Stimulated activated CD4-positive, alpha-beta T cell treated with anti-CD3 and anti-CD28 coated beads, TNF-alpha, amount 100 ng/mL, for 24 hours (primary cell): ENCODE measurements around the gene DPP3.
"Not testable (repeated sequence)": the region's sequence is repeated elsewhere in the genome, so short reads cannot be mapped to it uniquely, and the experiment has no call there.

ENCODE experiments used
- DNase-seq, 3 experiments: peaks; one replicate each; pipeline ENCODE4 v3.0.0-alpha.2; 2020; ENCODE audit warnings: low read depth in 3 of 3

Gene DPP3

GRCh38 chr11:66532784-66533183, 52.5 kb downstream of the DPP3 start:
- no peak for DNase-seq

GRCh38 chr11:66539170-66539869, 59.1 kb downstream of the DPP3 start:
- DNase-seq, result no peak

GRCh38 chr11:66539870-66540213, 59.6 kb downstream of the DPP3 start:
- DNase-seq, result no peak

- DNase-seq, result not testable (repeated sequence)
Measured at GRCh38 chr11:66540598-66540997, 60.4 kb downstream of the DPP3 start.

DNA sequence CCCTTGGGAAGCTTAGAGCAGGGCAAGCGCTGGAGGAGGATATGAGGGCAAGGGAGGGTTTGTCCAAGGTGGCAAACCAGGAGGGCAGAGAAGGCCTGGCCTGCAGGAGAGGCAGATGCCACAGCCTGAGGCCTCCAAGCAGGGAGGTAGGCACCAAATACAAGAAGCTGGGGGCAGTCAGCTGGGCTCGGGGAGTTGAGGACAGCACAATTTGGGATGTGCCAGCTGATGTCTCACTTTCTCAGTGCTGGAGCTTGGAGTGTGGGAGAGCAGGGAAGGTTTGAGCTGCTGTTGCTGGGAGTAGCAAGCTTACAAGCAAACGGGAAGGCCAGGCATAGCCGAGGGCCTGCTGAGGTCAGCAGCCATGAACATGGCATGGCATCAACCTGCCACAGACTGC, 61.7 kb downstream of the DPP3 start:
- no peak for DNase-seq

- DNase-seq, result no peak
Measured at GRCh38 chr11:66542362-66542761, 62.1 kb downstream of the DPP3 start.

GRCh38 chr11:66543263-66544107, 63.3 kb downstream of the DPP3 start:
- DNase-seq, result peak in 1 of 3 experiments; percentile 46

DNA sequence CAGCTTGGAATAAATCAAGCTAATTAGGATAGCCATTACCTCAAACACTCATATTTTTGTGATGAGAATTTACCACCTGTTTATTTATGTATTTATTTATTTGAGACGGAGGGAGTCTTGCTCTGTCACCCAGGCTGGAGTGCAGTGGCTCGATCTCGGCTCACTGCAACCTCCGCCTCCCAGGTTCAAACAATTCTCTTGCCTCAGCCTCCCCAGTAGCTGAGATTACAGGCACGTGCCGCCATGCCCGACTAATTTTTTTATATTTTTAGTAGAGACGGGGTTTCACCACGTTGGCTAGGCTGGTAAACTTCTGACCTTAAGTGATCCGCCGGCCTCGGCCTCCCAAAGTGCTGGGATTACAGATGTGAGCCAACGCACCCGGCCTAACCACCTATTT, 64.7 kb downstream of the DPP3 start:
- DNase-seq, result not testable (repeated sequence)

GRCh38 chr11:66545701-66546367, 65.6 kb downstream of the DPP3 start, which contains the start of gene ZDHHC24:
Gene ZDHHC24, minus strand, starts transcription at chr11:66546048. Its CDS starts 45 bp downstream, at chr11:66546003.
- peak; percentile 74 to 94 (median 75) for DNase-seq

DNA sequence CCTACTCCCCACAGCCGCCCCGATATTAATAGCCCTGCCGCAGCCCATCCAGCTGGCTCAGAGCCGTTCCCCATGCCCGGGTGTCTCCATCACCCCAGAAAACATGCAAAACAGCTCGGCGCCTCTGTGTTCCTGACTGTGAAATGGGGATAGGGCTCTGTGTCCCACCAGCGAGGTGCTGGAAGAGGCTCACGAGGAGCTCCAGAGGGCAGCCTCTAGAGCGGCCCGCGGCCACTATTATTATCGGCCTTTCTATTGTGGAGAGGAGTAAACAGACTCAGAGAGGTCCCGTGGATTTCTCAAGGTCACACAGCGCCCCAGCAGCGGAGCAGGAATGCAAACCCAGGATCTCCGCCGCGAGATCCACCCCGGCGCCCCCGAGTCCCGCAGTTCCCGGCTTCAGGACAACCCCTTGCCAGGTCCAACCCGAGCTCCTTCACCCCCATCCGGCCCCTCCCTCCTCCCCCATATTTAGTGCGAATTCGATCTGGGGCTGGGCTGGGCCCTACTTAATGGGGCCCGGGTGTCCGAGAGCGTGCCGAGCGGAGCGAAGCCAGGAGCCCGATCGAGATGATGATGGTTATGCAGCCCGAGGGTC, 66.2 kb downstream of the DPP3 start, which contains the start of gene ACTN3:
TSS of gene ACTN3 (plus strand) at position 536 of the 598 bp plus-strand sequence. CDS start at position 571, 35 bp downstream.
- no peak for DNase-seq

- DNase-seq, result no peak
Measured at GRCh38 chr11:66546966-66547661, 66.9 kb downstream of the DPP3 start.

DNA sequence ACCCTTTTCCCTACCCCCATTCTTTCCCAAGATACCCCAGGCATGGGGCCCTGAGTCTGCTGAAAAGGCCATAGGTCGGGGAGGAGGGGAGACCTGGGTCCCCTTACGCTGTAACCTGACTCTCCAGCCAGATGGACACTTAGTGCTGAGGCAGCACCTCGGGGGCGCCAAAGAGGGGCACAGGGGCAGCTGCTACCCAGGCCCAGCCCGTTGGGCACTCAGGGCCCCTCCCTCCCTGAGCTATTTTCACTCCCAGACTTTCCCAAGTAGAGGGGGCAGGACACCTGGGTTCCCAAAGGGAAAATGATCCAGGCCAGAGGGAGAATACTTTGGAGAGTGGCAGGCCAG, 67.4 kb downstream of the DPP3 start:
- no peak for DNase-seq

GRCh38 chr11:66548041-66548440, 67.8 kb downstream of the DPP3 start:
- DNase-seq, result no peak

- DNase-seq, result no peak
Measured at GRCh38 chr11:66548774-66549630, 68.8 kb downstream of the DPP3 start.

DNA sequence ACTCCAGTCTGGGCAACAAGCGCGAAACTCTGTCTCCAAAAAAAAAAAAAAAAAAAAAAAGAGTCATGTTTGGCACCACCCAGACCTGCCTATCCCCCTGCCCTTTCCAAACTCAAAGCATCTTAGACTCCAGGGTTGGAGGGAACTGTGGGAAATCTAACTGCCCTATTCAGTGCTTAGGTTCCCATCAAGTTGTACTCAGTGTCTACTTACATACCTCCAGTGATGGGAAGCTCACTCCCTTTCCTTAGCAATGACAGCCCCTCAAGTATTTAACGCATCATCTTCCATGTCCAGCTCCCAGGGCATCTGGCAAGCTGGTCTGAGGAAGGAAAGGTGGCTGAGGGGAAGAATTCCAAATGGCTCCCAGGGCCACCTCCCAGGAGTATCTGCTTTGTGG, 69.5 kb downstream of the DPP3 start:
- no peak for DNase-seq

GRCh38 chr11:66550887-66551286, 70.7 kb downstream of the DPP3 start:
- DNase-seq, result no peak

DNA sequence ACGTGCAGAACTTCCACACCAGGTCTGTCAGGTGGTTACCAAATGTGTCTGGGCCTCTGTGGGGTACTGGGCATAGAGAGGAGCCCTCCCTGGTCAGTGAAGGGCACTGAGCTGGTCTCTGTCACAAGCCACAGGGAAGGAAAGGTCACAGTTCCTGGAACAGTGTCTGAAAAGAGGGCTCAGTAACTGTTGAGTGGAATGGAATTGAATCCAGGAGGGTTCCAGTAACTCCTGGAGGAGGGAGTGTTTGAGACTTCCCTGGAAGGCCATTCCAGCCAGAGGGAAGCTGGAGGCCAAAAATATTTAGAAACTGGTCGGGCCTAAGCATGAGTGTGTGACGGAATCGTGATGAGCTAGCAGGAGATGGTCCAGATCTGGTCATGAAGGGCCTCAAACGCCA, 74.4 kb downstream of the DPP3 start:
- no peak for DNase-seq

GRCh38 chr11:66555416-66555815, 75.2 kb downstream of the DPP3 start:
- DNase-seq, result no peak

GRCh38 chr11:66556086-66556485, 75.9 kb downstream of the DPP3 start:
- DNase-seq, result no peak

DNA sequence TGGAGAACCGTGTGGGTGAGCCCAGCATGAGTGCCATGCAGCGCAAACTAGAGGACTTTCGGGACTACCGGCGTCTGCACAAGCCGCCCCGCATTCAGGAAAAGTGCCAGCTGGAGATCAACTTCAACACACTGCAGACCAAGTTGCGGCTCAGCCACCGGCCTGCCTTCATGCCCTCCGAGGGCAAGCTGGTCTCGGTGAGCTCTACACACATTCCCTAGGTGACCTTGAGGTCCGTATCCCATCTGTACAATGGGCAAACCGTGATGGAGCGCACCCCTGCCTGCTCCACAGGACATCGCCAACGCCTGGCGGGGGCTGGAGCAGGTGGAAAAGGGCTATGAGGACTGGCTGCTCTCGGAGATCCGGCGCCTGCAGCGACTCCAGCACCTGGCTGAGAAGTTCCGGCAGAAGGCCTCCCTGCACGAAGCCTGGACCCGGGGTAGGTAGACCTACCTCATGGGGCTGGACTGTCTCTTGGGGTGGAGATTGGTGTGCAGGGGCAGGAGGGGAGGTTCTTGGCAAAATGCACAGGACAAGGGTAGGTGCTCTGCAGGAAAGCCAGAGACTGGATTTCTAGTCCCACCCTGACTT, 77.6 kb downstream of the DPP3 start:
- DNase-seq, result no peak
